ENCODE measurements around the gene DPYSL4.

Gene DPYSL4

DNA sequence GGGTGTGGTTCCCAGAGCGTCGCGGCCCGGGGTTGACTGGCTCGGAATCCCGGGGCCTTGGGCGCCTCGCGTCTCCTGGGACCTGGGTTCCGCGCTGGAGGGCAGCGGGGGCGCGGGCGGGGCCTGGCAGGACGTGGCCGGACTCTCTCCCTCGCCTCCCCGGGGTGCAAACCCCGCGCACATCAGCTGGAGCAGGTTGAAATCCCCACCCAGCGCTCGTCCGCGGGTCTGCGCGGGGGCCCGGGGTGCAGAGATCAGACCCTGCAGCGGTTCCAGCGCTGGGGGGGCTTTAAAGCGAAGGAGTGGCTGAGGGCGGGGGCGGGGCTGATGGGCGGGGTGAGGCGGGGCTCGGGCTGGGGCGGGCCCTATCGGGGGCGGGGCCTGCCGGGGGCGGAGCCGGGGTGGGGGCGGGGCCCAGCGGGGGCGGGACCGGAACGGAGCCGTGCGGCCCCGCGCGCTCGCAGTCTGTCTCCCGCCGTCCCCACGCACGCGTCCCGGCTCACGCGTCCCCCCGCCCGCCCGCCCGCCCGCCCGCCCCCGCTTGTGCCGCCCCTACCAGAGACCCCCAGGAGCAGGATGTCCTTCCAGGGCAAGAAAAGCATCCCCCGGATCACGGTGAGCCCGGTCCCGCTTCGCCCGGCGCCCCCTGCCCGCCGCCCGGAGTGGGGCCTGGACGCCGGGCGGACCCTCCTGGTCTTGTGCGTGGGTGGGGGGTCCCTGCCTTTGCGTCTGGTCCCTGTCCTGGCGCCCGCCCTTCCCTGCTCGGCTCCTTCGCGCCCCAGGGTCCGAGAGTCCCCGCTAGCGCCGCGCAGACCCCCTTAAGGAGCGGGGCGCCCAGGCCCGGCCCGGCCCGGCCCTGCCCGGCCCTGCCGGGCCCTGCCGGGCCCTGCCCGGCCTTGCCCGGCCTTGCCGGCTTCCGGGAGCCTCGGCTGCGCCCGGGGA lies at the start of gene DPYSL4:
Gene DPYSL4 (plus strand): TSS at position 461 of the 942 bp plus-strand sequence. CDS start 116 bp downstream, at position 577.
- Histone ChIP-seq H3K27me3 (ENCODE audit: insufficient read depth, low read depth) (no peaks in the 10 kb centered on the region; the same call in 1 of the 2 replicates), H3K4me2 (no peak within 1 kb of the TSS), H3K79me2 (ENCODE audit: insufficient read depth, low read depth) (no peaks in the 10 kb centered on the region), H3K9ac (no peak within 1 kb of the TSS), H2AFZ (ENCODE audit: low read depth) (no peak within 1 kb of the TSS), H4K20me1 (ENCODE audit: insufficient read depth) (no peaks in the 10 kb centered on the region), H3K36me3 (ENCODE audit: insufficient read depth) (no peaks in the 10 kb centered on the region), H3K4me1 (ENCODE audit: low read depth, poor library complexity, severe bottlenecking) (no peaks in the 10 kb centered on the region), H3K4me3 (IDR thresholded peaks at IDR 0.05; ENCODE audit: insufficient read depth, low read depth, low read length) (no peak within 1 kb of the TSS), H3K27ac (no peak within 1 kb of the TSS)
- TF ChIP-seq, protein P1, sequence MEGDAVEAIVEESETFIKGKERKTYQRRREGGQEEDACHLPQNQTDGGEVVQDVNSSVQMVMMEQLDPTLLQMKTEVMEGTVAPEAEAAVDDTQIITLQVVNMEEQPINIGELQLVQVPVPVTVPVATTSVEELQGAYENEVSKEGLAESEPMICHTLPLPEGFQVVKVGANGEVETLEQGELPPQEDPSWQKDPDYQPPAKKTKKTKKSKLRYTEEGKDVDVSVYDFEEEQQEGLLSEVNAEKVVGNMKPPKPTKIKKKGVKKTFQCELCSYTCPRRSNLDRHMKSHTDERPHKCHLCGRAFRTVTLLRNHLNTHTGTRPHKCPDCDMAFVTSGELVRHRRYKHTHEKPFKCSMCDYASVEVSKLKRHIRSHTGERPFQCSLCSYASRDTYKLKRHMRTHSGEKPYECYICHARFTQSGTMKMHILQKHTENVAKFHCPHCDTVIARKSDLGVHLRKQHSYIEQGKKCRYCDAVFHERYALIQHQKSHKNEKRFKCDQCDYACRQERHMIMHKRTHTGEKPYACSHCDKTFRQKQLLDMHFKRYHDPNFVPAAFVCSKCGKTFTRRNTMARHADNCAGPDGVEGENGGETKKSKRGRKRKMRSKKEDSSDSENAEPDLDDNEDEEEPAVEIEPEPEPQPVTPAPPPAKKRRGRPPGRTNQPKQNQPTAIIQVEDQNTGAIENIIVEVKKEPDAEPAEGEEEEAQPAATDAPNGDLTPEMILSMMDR (conservative IDR thresholded peaks at IDR 0.05; ENCODE audit: low read depth, low read length), result no peak

DNA sequence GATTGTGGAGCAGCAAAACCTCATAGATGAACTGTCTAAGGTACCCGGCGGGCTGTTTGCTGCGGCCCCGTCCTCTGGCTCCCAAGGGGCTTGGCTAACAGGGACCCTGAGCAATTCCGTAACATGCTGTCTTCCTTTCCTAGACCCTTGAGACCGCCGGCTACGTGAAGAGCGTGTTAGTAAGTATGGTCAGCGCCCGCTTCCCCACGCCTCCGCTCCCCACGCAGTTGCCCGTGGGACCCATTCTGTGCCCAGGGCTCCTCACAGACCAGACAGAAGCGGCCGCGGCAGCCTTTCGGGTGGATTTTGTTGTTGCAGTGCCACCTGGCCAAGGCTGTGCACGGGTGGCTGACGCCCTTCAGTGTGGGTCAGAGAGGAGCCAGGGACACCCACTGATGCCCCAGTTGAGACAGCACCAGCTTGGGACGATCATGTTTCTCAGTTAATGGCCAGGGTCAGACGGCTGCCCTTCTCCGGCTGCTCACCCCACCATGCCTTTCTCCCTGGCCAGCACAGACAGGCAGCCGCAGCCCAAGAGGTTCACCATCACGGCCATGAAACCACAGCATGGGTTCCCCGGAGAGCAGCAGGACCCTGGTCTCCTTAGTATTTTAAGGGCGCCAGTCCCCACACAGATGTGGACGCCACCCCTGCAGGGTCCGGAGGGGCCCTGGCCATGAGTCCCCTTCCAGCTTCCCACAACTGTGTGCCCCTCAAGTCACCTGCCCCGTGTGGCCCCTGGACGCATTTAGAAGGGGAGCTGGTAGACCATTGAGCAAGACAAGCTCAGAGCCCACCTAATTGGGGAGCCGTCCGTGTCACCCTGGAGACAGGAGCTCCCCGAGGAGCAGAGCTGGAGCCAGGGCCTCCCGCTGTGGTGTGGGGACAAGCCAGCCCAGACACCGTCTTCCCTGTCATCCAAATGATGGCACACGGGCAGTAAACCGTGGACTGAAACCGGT lies 49.4 kb upstream of the DPYSL4 start:
- Histone ChIP-seq H3K27me3 (ENCODE audit: insufficient read depth, low read depth) (peaks cover 3% of the 10 kb centered on the region; the same call in 1 of the 2 replicates), H3K27ac (no peak overlapping the region), H3K79me2 (ENCODE audit: insufficient read depth, low read depth) (no peaks in the 10 kb centered on the region), H3K4me2 (no peak overlapping the region), H3K36me3 (ENCODE audit: insufficient read depth) (no peaks in the 10 kb centered on the region), H2AFZ (ENCODE audit: low read depth) (no peak overlapping the region), H4K20me1 (ENCODE audit: insufficient read depth) (no peaks in the 10 kb centered on the region), H3K9ac (no peak overlapping the region), H3K4me3 (IDR thresholded peaks at IDR 0.05; ENCODE audit: insufficient read depth, low read depth, low read length) (no peak overlapping the region), H3K4me1 (ENCODE audit: low read depth, poor library complexity, severe bottlenecking) (no peaks in the 10 kb centered on the region)
- TF ChIP-seq, protein P1 (conservative IDR thresholded peaks at IDR 0.05; ENCODE audit: low read depth, low read length), result no peak

DNA sequence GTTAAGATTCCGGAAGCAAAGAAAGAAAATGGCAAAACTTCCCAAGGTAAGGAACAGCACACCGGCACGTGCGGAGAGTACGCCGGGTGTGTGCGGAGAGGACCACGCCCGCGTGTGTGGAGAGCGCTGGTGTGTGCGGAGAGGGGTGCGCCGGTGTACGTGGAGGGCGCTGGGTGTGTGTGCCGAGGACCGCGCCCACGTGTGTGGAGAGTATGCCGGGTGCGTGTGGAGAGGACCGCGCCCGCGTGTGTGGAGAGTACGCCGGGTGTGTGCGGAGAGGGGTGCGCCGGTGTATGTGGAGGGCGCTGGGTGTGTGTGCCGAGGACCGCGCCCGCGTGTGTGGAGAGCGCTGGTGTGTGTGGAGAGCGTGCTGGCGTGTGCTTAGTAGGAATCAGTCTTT lies 48.6 kb upstream of the DPYSL4 start:
- H3K4me1 ChIP-seq (ENCODE audit: low read depth, poor library complexity, severe bottlenecking), result no peaks in the 10 kb centered on the region
- no peak overlapping the region for H3K4me2 ChIP-seq
- no peak overlapping the region for H2AFZ ChIP-seq (ENCODE audit: low read depth)
- no peaks in the 10 kb centered on the region for H3K79me2 ChIP-seq (ENCODE audit: insufficient read depth, low read depth)
- H3K4me3 ChIP-seq (IDR thresholded peaks at IDR 0.05; ENCODE audit: insufficient read depth, low read depth, low read length), result no peak overlapping the region
- no peak overlapping the region for H3K27ac ChIP-seq
- TF ChIP-seq, protein P1 (conservative IDR thresholded peaks at IDR 0.05; ENCODE audit: low read depth, low read length), result no peak
- no peak overlapping the region for H3K9ac ChIP-seq
- H3K36me3 ChIP-seq (ENCODE audit: insufficient read depth), result no peaks in the 10 kb centered on the region
- H4K20me1 ChIP-seq (ENCODE audit: insufficient read depth), result no peaks in the 10 kb centered on the region
- peaks cover 4% of the 10 kb centered on the region; the same call in 1 of the 2 replicates for H3K27me3 ChIP-seq (ENCODE audit: insufficient read depth, low read depth)

DNA sequence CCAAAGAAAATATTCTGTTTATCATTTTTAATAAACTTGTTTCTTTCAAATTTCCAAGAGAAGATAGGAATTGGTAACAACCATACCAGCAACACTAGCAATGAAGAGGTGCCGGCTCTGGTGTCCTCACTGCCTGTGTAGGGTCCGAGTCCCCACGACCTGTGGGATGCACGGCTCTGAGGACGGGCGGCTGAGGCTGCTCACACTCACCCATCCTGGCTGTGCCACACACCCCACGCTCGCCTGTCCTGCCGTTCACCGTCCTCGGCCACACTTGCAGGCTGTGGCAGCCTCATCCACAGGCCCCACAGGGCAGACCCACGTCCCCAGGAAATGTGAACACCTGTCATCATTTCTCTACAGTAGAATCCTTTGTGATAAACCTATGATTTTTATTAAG lies 48.2 kb upstream of the DPYSL4 start:
- Histone ChIP-seq H3K4me1 (ENCODE audit: low read depth, poor library complexity, severe bottlenecking) (no peaks in the 10 kb centered on the region), H3K4me3 (IDR thresholded peaks at IDR 0.05; ENCODE audit: insufficient read depth, low read depth, low read length) (no peak overlapping the region), H3K79me2 (ENCODE audit: insufficient read depth, low read depth) (no peaks in the 10 kb centered on the region), H4K20me1 (ENCODE audit: insufficient read depth) (no peaks in the 10 kb centered on the region), H3K4me2 (no peak overlapping the region), H3K9ac (no peak overlapping the region), H2AFZ (ENCODE audit: low read depth) (no peak overlapping the region), H3K27ac (no peak overlapping the region), H3K27me3 (ENCODE audit: insufficient read depth, low read depth) (peaks cover 5% of the 10 kb centered on the region; the same call in 1 of the 2 replicates), H3K36me3 (ENCODE audit: insufficient read depth) (no peaks in the 10 kb centered on the region)
- TF ChIP-seq, protein P1 (conservative IDR thresholded peaks at IDR 0.05; ENCODE audit: low read depth, low read length), result no peak
